Muscle layer of colon (tissue), 2 donors: ENCODE data around the gene TRMT112.

ENCODE experiments used
- H3K27ac ChIP-seq: one replicate; pipeline ENCODE4 v1.7.0; 2013; ENCODE audit warnings: low read depth, mild to moderate bottlenecking, low read length, moderate library complexity
- H3K27me3 ChIP-seq, 2 donors: one replicate each; pipeline ENCODE4 v1.7.0; 2013; ENCODE audit warnings: low read length in 2 of 2, mild to moderate bottlenecking in 2 of 2; ENCODE audit not compliant: insufficient read depth in 2 of 2, control insufficient read depth in 1 of 2
- H3K36me3 ChIP-seq: one replicate; pipeline ENCODE4 v1.7.0; 2013; ENCODE audit warnings: mild to moderate bottlenecking, low read length; ENCODE audit not compliant: insufficient read depth
- H3K4me1 ChIP-seq: one replicate; pipeline ENCODE4 v1.7.0; 2013; ENCODE audit warnings: mild to moderate bottlenecking, low read length; ENCODE audit not compliant: insufficient read depth
- H3K4me3 ChIP-seq, 2 donors: one replicate each; pipeline ENCODE4 v1.7.0; 2013; ENCODE audit warnings: low read length in 2 of 2, low read depth in 1 of 2, mild to moderate bottlenecking in 1 of 2, moderate library complexity in 1 of 2
- H3K9ac ChIP-seq: one replicate; pipeline ENCODE4 v1.7.0; 2013; ENCODE audit warnings: low read length
- H3K9me3 ChIP-seq: one replicate; pipeline ENCODE4 v1.7.0; 2013; ENCODE audit warnings: mild to moderate bottlenecking, low read length
- donor health status: abdominal sarcoma.
- donor health status: Adenocarcinoma of cecum.

The TRMT112 gene

DNA sequence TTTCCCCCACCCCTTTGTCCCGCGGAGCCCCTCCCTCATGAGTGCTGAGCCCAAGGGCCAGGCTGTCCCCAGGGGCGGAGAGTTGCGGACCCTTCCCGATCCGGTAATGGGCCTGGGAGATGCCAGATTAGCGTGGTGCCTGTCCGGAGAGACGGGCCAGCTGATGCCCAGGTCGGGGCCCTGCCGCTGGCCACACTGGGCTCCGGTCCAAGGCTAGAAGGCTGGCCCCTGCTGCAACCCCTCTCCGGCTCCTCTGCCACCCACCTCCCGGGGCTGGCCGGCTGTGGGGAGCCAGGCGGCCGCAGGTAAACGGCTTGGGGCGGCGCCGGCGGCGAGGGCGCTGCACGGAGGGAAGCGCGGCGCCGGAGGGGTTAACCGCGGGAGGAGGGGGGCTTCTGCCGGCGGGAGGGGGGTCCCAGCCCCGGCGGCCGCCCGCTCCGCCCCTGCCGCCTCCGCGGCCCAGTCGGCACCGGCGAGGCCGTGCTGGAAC lies 26.1 kb downstream of the TRMT112 start, which contains the start of gene KCNK4:
TSS of gene KCNK4 (plus strand) at position 41 of the 490 bp plus-strand sequence. CDS start 1,717 bp downstream, outside the sequence.
- Histone ChIP-seq H3K27ac (no peak within 1 kb of the TSS), H3K4me3 (peak within 1 kb of the TSS in 1 of 2 donors; percentile 42), H3K9ac (no peak within 1 kb of the TSS), H3K9me3 (no peaks in the 10 kb centered on the region), H3K36me3 (no peaks in the 10 kb centered on the region), H3K27me3 (peaks cover 39 to 63% of the 10 kb centered on the region in 2 donors), H3K4me1 (peaks cover 1% of the 10 kb centered on the region)

DNA sequence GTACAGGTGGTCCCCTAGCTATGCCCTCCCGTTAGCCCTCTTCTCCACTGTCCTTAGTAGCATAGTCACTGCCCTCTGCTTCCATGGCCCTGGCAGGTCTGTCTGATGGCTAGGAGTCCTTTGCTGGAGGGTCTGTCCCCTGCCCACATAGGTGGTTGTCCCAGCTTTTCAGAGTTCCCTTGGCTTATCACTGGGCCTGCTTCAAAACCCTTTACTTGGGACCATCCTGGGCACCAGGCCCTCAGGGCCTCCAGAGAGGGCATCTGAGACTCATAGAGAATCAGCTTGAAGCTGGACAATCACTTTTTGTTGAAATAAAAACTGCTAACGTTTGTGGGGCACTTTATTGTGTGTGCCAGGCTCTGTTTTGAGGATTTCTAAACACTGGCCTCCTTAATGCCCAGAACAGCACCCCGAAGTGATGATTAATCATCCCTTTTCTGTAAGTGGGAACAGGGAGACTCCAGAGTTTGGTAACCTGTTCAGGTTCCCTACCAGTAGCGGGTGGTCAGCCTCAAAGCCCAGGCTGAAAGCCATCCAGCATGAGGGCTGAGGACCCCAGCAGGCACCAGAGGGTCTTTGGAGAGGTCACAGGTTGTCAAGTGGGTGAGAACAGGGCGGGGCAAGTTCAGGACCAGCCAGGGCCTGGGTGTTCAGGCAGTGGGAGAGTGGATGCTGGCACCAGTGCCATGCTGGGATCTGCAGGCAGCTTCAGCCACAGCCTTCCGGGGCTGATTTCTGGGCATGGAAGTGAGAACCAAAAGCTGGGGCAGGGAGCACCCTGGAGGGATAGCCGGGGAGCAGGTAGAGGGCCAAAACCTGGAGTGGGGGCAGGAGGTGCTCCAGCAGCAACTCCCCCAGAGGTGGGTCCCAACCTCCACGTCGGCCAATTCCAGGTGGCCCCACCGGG lies 26.8 kb downstream of the TRMT112 start:
- no peak overlapping the region for H3K27ac ChIP-seq
- no peaks in the 10 kb centered on the region for H3K36me3 ChIP-seq
- H3K9me3 ChIP-seq, result no peaks in the 10 kb centered on the region
- H3K27me3 ChIP-seq, result peaks cover 32 to 56% of the 10 kb centered on the region in 2 donors
- no peak overlapping the region for H3K9ac ChIP-seq
- peaks cover 6% of the 10 kb centered on the region for H3K4me1 ChIP-seq
- no peak overlapping the region for H3K4me3 ChIP-seq

DNA sequence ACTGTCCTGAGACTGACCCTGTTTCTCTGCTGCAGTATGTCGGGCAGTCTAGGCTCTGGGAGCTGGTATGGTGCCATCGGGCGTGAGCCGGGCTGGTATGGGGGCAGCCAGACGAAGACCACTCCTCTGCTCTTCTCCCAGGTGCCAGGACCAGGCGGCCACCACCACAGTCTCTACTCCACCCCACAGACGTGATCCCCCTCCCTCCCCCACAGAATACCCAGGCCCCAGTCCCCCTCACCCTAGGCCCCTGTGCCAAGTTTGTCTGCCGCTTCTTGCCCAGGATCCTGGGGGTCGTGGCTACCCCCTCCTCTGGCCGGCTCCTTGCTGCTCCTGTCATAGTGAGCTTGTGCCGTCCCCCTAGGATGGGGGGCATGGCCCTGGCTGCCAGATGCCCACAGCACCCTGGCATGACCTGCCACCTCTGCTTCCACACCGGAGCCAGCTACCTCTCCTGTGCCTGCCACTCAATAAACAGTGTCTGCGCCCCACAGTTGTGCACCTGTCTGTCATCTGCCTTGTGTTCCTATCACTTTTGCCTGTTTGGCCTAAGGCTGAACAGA lies 28.3 kb downstream of the TRMT112 start:
- Histone ChIP-seq H3K9ac (no peak overlapping the region), H3K27me3 (peaks cover 24 to 43% of the 10 kb centered on the region in 2 donors), H3K9me3 (no peaks in the 10 kb centered on the region), H3K4me1 (peaks cover 7% of the 10 kb centered on the region), H3K4me3 (no peak overlapping the region), H3K27ac (no peak overlapping the region), H3K36me3 (no peaks in the 10 kb centered on the region)

DNA sequence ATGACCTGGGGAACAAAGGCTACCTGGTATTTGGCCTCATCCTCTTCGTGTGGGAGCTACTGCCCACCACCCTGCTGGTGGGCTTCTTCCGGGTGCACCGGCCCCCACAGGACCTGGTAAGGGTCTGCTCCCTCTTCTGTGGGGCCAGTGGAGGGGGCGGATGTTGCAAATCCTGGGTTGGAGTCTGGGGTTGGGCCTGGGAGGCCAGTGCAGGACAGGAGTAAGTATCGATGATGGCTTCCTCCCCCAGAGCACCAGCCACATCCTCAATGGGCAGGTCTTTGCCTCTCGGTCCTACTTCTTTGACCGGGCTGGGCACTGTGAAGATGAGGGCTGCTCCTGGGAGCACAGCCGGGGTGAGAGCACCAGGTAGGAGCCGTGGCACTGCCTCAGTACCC lies 29.0 kb downstream of the TRMT112 start:
- no peaks in the 10 kb centered on the region for H3K9me3 ChIP-seq
- no peak overlapping the region for H3K27ac ChIP-seq
- no peak overlapping the region for H3K4me3 ChIP-seq
- H3K9ac ChIP-seq, result no peak overlapping the region
- no peaks in the 10 kb centered on the region for H3K36me3 ChIP-seq
- H3K4me1 ChIP-seq, result peaks cover 14% of the 10 kb centered on the region
- H3K27me3 ChIP-seq, result peaks cover 24 to 36% of the 10 kb centered on the region in 2 donors

DNA sequence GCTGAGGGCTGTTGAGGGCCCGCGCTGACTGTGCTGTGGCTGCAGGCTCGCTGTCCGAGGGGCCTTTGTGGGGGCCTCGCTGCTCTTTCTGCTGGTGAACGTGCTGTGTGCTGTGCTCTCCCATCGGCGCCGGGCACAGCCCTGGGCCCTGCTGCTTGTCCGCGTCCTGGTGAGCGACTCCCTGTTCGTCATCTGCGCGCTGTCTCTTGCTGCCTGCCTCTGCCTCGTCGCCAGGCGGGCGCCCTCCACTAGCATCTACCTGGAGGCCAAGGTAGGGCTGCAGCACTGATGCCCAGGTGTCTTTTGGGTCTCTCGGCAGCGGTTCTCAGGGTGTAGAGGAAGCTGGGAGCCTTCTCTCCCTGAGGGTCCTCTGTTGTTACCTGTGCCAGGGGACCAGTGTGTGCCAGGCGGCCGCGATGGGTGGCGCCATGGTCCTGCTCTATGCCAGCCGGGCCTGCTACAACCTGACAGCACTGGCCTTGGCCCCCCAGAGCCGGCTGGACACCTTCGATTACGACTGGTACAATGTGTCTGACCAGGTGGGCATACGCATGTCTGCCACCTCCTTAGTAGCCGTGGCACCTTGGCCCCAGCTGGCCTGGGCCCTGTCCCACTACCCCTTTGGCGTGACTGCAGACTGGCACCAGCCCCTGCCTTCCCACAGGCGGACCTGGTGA lies 29.5 kb downstream of the TRMT112 start:
- Histone ChIP-seq H3K27me3 (peaks cover 18 to 32% of the 10 kb centered on the region in 2 donors), H3K36me3 (no peaks in the 10 kb centered on the region), H3K4me3 (no peak overlapping the region), H3K9ac (no peak overlapping the region), H3K27ac (no peak overlapping the region), H3K9me3 (no peaks in the 10 kb centered on the region), H3K4me1 (peaks cover 19% of the 10 kb centered on the region)

DNA sequence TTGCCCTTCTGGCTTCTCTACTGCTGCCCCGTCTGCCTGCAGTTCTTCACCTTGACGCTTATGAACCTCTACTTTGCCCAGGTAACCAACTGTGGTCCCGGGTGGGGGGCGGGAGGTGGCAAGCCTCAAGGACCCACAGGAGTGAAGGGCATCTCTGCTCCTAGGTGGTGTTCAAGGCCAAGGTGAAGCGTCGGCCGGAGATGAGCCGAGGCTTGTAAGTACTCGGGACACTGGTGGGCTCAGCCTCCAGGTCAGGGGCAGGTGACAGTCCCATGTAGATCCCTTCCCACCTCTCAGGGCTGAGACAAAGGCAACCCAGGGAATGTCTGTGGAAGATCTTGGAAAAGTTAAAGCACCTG lies 30.6 kb downstream of the TRMT112 start:
- no peak overlapping the region for H3K4me3 ChIP-seq
- H3K4me1 ChIP-seq, result peaks cover 19% of the 10 kb centered on the region
- H3K36me3 ChIP-seq, result peaks cover 5% of the 10 kb centered on the region
- no peak overlapping the region for H3K9ac ChIP-seq
- H3K9me3 ChIP-seq, result no peaks in the 10 kb centered on the region
- peaks cover 14 to 21% of the 10 kb centered on the region in 2 donors for H3K27me3 ChIP-seq
- no peak overlapping the region for H3K27ac ChIP-seq

DNA sequence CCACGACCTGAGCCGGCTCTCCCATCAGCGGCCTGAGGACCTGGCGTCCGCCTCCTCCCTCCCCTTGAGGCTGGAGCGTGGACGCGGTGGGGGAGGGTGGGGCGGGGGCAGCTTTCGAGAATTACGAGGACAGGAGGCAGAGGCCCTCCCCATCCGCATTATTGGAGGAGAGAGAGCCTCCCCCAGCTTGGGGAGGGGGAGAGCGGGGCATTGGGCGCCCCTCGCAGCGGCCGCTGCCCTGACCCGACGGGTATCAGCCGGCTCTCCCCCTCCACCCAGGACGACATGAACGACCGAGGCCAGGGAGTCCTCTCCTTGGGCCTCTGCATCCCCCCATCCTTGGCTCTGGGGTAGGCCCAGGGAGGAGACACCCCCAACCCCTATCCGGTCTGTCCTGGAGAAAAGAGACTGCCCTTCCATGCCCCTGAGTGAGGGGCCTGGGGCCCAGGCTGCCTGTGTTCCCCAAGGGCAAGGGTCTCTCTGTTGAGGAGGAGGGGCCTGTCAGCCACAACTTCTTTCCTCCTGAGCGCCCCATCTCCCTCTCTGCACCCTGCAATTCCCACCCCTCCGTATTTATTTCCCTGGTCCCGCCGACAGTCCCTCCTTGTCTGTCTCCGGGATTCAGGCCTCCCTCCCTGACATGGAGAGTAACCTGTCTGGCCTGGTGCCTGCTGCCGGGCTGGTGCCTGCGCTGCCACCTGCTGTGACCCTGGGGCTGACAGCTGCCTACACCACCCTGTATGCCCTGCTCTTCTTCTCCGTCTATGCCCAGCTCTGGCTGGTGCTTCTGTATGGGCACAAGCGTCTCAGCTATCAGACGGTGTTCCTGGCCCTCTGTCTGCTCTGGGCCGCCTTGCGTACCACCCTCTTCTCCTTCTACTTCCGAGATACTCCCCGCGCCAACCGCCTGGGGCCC lies 31.2 kb downstream of the TRMT112 start:
- peaks cover 12 to 16% of the 10 kb centered on the region in 2 donors for H3K27me3 ChIP-seq
- H3K9me3 ChIP-seq, result no peaks in the 10 kb centered on the region
- H3K4me3 ChIP-seq, result peak overlapping the region; percentile 79 to 94
- peak overlapping the region; percentile 100 for H3K27ac ChIP-seq
- H3K36me3 ChIP-seq, result peaks cover 10% of the 10 kb centered on the region
- no peak overlapping the region for H3K9ac ChIP-seq
- H3K4me1 ChIP-seq, result peaks cover 19% of the 10 kb centered on the region

DNA sequence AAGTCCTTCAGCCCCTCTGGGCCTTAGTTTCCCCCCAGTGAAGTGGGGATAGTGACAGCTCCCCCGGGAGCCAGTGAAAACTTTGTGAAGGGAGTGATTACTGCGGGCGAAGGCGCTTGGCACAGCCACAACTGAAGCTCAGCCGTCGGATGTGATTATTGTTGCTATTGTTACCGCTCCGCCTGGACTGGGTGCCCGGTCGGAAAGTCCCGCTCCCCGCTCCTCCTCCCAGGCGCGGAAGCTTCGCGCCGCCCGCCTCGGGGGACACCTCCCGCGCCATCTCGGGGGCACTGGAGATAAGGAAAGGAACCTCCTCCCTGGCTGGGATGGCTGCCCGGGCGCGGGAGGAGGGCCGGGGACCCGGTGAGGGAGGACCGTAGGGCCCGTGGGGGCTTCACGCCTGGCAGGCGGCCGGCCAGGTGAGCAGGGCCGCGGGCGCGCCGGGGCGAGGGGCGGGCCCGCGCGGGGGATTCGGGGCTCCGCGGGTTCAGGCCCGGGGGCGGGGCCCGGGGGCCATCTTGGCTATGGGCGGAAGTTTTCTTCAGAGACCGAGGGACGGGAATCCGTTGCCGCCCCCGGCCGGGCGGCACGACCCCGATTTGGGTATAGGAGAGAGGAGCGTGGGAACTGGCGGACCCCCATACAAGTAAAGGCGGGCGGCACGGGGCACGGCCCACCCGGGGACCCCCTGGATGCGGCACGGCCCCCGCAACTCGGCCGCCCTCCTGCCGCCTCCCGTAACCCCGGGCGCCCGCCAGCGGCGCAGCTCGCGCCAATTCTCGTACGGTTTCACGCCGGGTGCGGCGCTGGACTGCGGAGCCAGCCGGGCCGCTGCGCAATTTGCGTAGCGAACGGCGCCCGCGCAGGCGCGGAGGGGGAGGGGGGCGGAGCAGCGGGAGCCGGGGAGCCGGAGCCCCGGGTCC lies 32.1 kb downstream of the TRMT112 start, which contains the start of gene GPR137:
TSS of gene GPR137 (plus strand) at position 887 of the 923 bp plus-strand sequence. CDS start 677 bp downstream, outside the sequence.
- H3K9ac ChIP-seq, result peak within 1 kb of the TSS; percentile 93
- H3K27me3 ChIP-seq, result peaks cover 2 to 7% of the 10 kb centered on the region in 2 donors
- H3K36me3 ChIP-seq, result peaks cover 10% of the 10 kb centered on the region
- peak within 1 kb of the TSS; percentile 79 to 94 for H3K4me3 ChIP-seq
- no peaks in the 10 kb centered on the region for H3K9me3 ChIP-seq
- peak within 1 kb of the TSS; percentile 100 for H3K27ac ChIP-seq
- peaks cover 19% of the 10 kb centered on the region for H3K4me1 ChIP-seq

DNA sequence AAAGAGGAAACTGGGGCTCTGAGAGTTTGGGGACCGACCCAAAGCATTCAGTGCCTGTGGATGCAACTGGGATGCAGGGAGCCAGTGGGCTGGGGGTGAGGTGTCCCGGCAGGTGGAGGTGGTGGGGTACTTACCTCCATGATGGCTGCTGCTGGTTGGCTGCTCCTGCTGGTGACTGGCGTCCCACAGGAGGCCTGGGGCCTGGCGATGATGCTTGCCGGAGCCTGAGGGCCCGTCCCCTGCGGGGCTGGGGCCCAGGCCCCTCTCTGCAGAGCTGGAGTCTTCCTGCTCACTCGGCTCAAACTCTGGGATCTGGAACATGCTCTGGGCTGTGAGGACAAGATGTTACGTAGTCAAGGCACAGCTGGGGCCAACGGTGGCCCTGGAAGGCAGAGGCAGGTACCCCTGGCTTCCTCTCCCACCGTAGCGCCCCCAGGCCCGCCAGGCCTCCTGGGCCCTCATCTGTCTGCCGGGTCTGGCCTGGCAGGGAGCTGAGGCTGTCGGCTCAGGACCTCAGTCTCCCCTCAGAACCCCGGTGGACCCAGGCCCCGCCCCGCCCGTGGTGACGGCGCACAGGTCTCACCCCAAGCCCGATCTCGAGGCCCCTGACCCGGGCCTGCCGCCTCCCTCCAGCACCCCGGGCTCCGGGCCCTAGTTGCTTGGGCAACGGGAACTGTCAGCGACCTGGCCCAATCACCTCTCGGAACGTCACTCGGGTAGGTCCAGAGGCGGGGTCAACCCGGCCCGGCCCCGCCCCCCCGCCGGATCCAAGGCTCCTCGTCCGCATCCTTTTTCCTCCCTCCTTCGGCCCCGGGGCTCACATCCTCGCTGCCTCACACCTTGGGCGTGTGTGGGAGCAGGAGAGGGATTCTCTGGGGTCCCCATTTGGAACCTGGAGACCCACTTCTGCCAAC lies 33.1 kb downstream of the TRMT112 start, which contains the start of gene BAD:
TSS of gene BAD (minus strand) at position 618 of the 914 bp plus-strand sequence. CDS start at position 321, 297 bp downstream.
- H3K9me3 ChIP-seq, result no peaks in the 10 kb centered on the region
- peak within 1 kb of the TSS; percentile 79 to 94 for H3K4me3 ChIP-seq
- peaks cover 10% of the 10 kb centered on the region for H3K36me3 ChIP-seq
- peaks cover 19% of the 10 kb centered on the region for H3K4me1 ChIP-seq
- peak within 1 kb of the TSS; percentile 100 for H3K27ac ChIP-seq
- peak within 1 kb of the TSS; percentile 93 for H3K9ac ChIP-seq
- no peaks in the 10 kb centered on the region for H3K27me3 ChIP-seq
